T-helper 2 cell treated with Interferon-gamma antibody and Interleukin-4, amounts not matched to agents 5 μg/mL and 100 μg/mL, for 36 hours (primary cell): ENCODE data around the gene ZNF148.
"Not testable (repeated sequence)": the region's sequence is repeated elsewhere in the genome, so short reads cannot be mapped to it uniquely, and the experiment has no call there.

Source experiments
- DNase-seq: peaks from one replicate; pipeline ENCODE4 v3.0.0; 2021; ENCODE audit warnings: low spot score
- H3K27ac Mint-ChIP-seq: one replicate; pipeline ENCODE4 v1.8.0; 2021; ENCODE audit warnings: mild to moderate bottlenecking, mixed read lengths
- H3K27me3 Mint-ChIP-seq: one replicate; pipeline ENCODE4 v1.8.0; 2021; ENCODE audit warnings: low read depth, mixed read lengths
- H3K36me3 Mint-ChIP-seq: one replicate; pipeline ENCODE4 v1.8.0; 2021; ENCODE audit warnings: low read depth, mixed read lengths
- H3K4me1 Mint-ChIP-seq: one replicate; pipeline ENCODE4 v1.8.0; 2021; ENCODE audit warnings: low read depth, mixed read lengths
- H3K4me3 Mint-ChIP-seq: one replicate; pipeline ENCODE4 v1.8.0; 2022; ENCODE audit warnings: mild to moderate bottlenecking, moderate library complexity, mixed read lengths
- H3K9me3 Mint-ChIP-seq: one replicate; pipeline ENCODE4 v1.8.0; 2021; ENCODE audit warnings: mixed read lengths

ZNF148 gene

DNA sequence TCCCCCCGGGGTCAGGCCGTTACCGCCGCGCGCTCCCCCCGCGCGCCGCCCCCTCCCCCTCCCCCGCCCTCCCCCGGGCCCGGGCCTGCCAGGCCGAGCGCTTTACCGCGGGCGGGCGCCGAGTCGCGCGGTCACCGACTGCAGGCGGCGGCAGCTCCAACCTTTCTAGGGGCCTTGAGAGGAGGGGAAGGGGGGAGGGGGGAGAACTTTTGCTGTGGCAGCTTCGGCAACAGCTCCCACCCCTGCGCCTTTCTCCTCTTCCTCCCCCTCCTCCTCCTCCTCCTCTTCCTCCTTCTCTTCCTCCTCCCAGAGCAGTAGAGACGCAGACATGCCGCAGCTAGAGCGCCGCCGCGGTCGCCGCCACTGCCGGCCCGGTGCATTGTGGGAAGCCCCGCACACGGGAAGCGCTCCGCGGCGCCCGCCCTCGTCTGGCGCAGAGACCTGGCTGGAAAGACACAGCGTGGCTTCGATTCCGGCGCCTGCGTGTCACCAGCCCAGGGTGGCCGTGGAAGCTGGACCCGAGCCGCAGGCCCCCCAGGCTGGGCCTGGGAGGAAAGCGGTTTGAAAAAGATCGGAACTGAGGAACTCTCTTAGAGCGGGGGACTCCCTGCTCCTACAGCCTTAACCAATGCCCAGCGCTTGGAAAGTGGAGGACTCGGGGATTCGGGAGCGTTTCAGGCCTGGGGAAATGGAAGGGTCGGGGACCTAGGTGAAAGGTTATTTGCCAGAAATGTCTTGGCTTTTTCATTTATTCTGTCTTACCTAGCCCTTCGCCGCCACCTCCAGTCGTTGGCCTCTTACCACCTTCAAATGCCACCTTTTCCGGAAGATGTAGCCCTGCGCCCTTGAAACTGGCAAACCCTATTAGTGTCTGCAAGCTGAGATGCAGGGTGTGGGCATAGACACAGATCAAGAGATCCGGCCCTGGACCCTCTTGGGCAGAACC is at the start of gene ZNF148:
Gene ZNF148, minus strand, starts transcription at position 330 of the 946 bp plus-strand sequence. CDS start 61,685 bp downstream, outside the sequence.
- no peaks in the 10 kb centered on the region for H3K9me3 Mint-ChIP-seq
- peak; percentile 91 for DNase-seq
- peak within 1 kb of the TSS; percentile 98 for H3K4me3 Mint-ChIP-seq
- H3K36me3 Mint-ChIP-seq: peaks cover 21% of the 10 kb centered on the region
- H3K4me1 Mint-ChIP-seq: peaks cover 28% of the 10 kb centered on the region
- peak within 1 kb of the TSS; percentile 93 for H3K27ac Mint-ChIP-seq
- no peaks in the 10 kb centered on the region for H3K27me3 Mint-ChIP-seq

DNA sequence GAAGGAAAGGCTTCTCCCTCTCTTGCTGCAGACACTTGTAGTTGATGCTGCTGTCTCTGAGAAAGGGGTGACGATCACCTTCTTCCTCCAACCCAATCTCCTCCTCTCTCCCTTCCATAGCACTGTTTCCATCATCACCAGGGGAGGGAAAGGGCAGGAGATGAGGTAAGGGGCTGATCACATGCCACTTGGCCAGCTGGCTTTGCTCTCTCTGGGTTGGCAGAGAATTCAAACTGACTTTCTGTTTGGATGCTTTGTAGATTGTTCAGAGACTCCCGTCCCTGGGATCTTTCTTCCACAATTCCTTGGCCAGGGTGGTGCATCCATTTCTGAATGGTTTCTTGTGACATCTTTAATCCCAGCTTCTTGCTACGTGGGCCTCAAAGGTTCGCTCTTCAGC is 43.2 kb upstream of the ZNF148 start:
- Mint-ChIP-seq H3K4me1 (no peaks in the 10 kb centered on the region), H3K27me3 (peaks cover 6% of the 10 kb centered on the region), H3K36me3 (no peaks in the 10 kb centered on the region), H3K9me3 (no peaks in the 10 kb centered on the region), H3K27ac (no peak overlapping the region), H3K4me3 (no peak overlapping the region)
- no peak for DNase-seq

DNA sequence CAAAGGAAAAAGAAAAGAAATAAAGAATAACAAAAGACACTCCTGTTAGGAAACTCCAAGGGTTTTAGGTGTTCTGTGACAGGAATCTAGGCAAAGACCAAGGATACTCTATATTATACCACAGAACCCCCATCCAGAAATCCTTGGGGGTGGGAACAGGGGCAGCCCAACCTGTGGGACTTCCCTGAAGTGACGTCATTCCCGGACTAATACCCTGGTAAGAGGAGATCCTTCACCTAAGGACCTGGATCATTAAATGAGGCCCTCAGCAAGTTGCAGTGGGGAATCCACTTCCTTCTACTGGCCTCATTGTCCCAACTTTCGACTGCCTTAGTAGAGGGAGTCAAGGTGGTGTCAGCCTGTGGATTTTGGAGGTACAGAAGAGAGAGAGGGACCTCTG is 41.1 kb upstream of the ZNF148 start:
- H3K4me1 Mint-ChIP-seq: no peaks in the 10 kb centered on the region
- no peak overlapping the region for H3K4me3 Mint-ChIP-seq
- H3K27ac Mint-ChIP-seq: no peak overlapping the region
- peaks cover 9% of the 10 kb centered on the region for H3K27me3 Mint-ChIP-seq
- H3K36me3 Mint-ChIP-seq: no peaks in the 10 kb centered on the region
- no peak for DNase-seq
- no peaks in the 10 kb centered on the region for H3K9me3 Mint-ChIP-seq

- H3K27ac Mint-ChIP-seq: no peak overlapping the region
- DNase-seq: no peak
- H3K36me3 Mint-ChIP-seq: no peaks in the 10 kb centered on the region
- no peak overlapping the region for H3K4me3 Mint-ChIP-seq
- H3K4me1 Mint-ChIP-seq: no peaks in the 10 kb centered on the region
- peaks cover 17% of the 10 kb centered on the region for H3K27me3 Mint-ChIP-seq
- H3K9me3 Mint-ChIP-seq: no peaks in the 10 kb centered on the region
Observed at GRCh38 chr3:125414669-125415068, 39.5 kb upstream of the ZNF148 start.

GRCh38 chr3:125410922-125411321 is 35.8 kb upstream of the ZNF148 start:
- DNase-seq: no peak
- no peaks in the 10 kb centered on the region for H3K36me3 Mint-ChIP-seq
- H3K4me3 Mint-ChIP-seq: no peak overlapping the region
- H3K4me1 Mint-ChIP-seq: peaks cover 3% of the 10 kb centered on the region
- peaks cover 28% of the 10 kb centered on the region for H3K27me3 Mint-ChIP-seq
- no peak overlapping the region for H3K27ac Mint-ChIP-seq
- H3K9me3 Mint-ChIP-seq: peaks cover 3% of the 10 kb centered on the region

- H3K4me1 Mint-ChIP-seq: peaks cover 3% of the 10 kb centered on the region
- H3K27me3 Mint-ChIP-seq: peaks cover 22% of the 10 kb centered on the region
- no peaks in the 10 kb centered on the region for H3K36me3 Mint-ChIP-seq
- no peak overlapping the region for H3K27ac Mint-ChIP-seq
- no peak for DNase-seq
- peaks cover 10% of the 10 kb centered on the region for H3K9me3 Mint-ChIP-seq
- no peak overlapping the region for H3K4me3 Mint-ChIP-seq
Observed at GRCh38 chr3:125406070-125406469, 30.9 kb upstream of the ZNF148 start.

- H3K27ac Mint-ChIP-seq, DNase-seq, H3K36me3 Mint-ChIP-seq, H3K4me1 Mint-ChIP-seq, H3K9me3 Mint-ChIP-seq, H3K4me3 Mint-ChIP-seq: not testable (repeated sequence)
- H3K27me3 Mint-ChIP-seq: peaks cover 22% of the 10 kb centered on the region
Observed at GRCh38 chr3:125405515-125405914, 30.4 kb upstream of the ZNF148 start.

GRCh38 chr3:125403789-125404188 is 28.7 kb upstream of the ZNF148 start:
- Mint-ChIP-seq H3K27me3 (peaks cover 24% of the 10 kb centered on the region), H3K36me3 (no peaks in the 10 kb centered on the region), H3K27ac (no peak overlapping the region), H3K9me3 (peaks cover 10% of the 10 kb centered on the region), H3K4me3 (no peak overlapping the region), H3K4me1 (peaks cover 3% of the 10 kb centered on the region)
- DNase-seq: no peak

- no peak overlapping the region for H3K4me3 Mint-ChIP-seq
- DNase-seq: no peak
- H3K9me3 Mint-ChIP-seq: peaks cover 10% of the 10 kb centered on the region
- no peak overlapping the region for H3K27ac Mint-ChIP-seq
- H3K27me3 Mint-ChIP-seq: peaks cover 32% of the 10 kb centered on the region
- H3K36me3 Mint-ChIP-seq: no peaks in the 10 kb centered on the region
- peaks cover 3% of the 10 kb centered on the region for H3K4me1 Mint-ChIP-seq
Observed at GRCh38 chr3:125402639-125403038, 27.5 kb upstream of the ZNF148 start.

DNA sequence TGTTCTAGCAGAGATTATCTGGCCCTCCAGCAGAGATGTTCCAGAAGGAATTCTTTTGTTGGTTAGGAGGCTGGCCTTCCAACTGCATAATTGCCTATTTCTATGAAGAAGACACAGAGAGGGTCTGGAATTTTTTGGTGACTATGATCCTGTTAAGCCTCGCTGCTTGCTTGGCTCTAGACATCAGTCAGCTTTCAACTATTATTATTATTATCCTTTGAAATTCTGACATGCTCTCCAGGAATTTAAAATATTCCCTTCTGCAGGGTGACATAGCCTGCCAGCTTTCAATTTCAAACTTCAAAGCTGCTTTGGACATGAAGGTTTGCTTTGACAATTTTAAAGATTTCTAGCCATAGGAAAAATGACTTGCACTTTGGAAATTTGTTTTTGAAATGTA is 26.3 kb upstream of the ZNF148 start:
- Mint-ChIP-seq H3K27ac (no peak overlapping the region), H3K4me3 (no peak overlapping the region), H3K36me3 (no peaks in the 10 kb centered on the region), H3K9me3 (peaks cover 10% of the 10 kb centered on the region), H3K27me3 (peaks cover 35% of the 10 kb centered on the region), H3K4me1 (peaks cover 3% of the 10 kb centered on the region)
- no peak for DNase-seq

- H3K36me3 Mint-ChIP-seq: no peaks in the 10 kb centered on the region
- H3K4me3 Mint-ChIP-seq: no peak overlapping the region
- no peaks in the 10 kb centered on the region for H3K4me1 Mint-ChIP-seq
- H3K9me3 Mint-ChIP-seq: no peaks in the 10 kb centered on the region
- no peak overlapping the region for H3K27ac Mint-ChIP-seq
- H3K27me3 Mint-ChIP-seq: peaks cover 43% of the 10 kb centered on the region
- no peak for DNase-seq
Observed at GRCh38 chr3:125398952-125399351, 23.8 kb upstream of the ZNF148 start.

GRCh38 chr3:125395091-125395490 is 20.0 kb upstream of the ZNF148 start:
- H3K27ac Mint-ChIP-seq: no peak overlapping the region
- no peak for DNase-seq
- no peak overlapping the region for H3K4me3 Mint-ChIP-seq
- peaks cover 3% of the 10 kb centered on the region for H3K4me1 Mint-ChIP-seq
- peaks cover 43% of the 10 kb centered on the region for H3K27me3 Mint-ChIP-seq
- no peaks in the 10 kb centered on the region for H3K9me3 Mint-ChIP-seq
- H3K36me3 Mint-ChIP-seq: no peaks in the 10 kb centered on the region

DNA sequence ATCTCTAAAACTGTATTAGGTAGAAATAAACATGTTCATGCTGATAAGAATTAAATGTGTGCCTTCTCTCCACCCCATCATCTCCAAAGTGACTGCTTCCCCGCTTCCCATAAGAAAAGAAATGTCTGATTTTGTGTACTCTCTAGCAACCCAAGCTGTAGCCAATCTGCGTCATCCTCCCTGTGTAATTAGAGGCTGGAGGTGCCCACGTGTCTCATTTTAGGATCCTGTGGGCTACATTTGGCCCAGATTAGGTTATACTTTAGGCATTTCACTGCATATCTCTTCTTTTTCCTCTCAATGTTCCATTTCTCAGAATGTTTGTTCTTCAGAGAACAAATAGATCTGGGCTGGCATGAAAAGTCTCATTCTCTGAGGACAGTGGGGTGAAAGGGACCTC is 19.3 kb upstream of the ZNF148 start:
- no peaks in the 10 kb centered on the region for H3K9me3 Mint-ChIP-seq
- DNase-seq: no peak
- H3K4me1 Mint-ChIP-seq: peaks cover 7% of the 10 kb centered on the region
- H3K4me3 Mint-ChIP-seq: no peak overlapping the region
- H3K27ac Mint-ChIP-seq: no peak overlapping the region
- no peaks in the 10 kb centered on the region for H3K36me3 Mint-ChIP-seq
- H3K27me3 Mint-ChIP-seq: peaks cover 36% of the 10 kb centered on the region

DNA sequence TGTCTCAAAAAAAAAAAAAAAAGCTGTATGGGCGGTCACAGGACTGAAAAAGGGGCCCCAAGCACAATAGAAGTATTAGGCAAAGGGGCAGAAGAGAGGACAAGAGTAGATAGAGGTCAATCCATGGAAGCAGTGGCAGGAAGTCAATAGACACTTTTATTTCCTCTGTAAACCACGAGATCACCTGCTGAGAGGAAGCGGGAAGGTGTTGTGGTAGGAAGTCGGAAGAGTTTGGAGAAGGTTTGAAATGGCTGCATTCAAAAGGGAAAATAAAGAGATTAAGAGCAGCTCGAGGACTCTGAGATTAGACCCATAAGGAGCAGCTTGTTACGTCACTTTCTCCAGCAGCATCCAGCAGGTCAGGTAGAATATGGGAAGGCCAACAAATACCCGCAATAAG is 14.2 kb upstream of the ZNF148 start:
- Mint-ChIP-seq H3K4me3 (peak overlapping the region; percentile 22), H3K27ac (no peak overlapping the region)

More for the DNA sequence above, 14.2 kb upstream of the ZNF148 start:
- no peak for DNase-seq
- Mint-ChIP-seq H3K36me3 (no peaks in the 10 kb centered on the region), H3K9me3 (no peaks in the 10 kb centered on the region), H3K4me1 (peaks cover 16% of the 10 kb centered on the region), H3K27me3 (peaks cover 20% of the 10 kb centered on the region)
